ENCODE data around the gene CDH1.

- TF ChIP-seq CTCF (IDR thresholded peaks at IDR 0.05) (no peak), ZFX (IDR thresholded peaks at IDR 0.05; ENCODE audit: borderline replicate concordance) (no peak)
Measured at GRCh38 chr16:68751160-68751559, 14.1 kb downstream of the CDH1 start.
